ENCODE measurements around the gene TMEM165. TPM values are rescaled to one million over a fixed set of nuclear protein-coding genes. Genes with fewer than 3 reads are reported as not detected.

Gene TMEM165
- total RNA-seq, 6 experiments from 2014 or later: 93.9 to 111 (median 96.2) TPM

Other genes starting within 250 kb of the TMEM165 start
- 10 to 100 TPM; 11.0 to 17.1 (median 12.2) TPM for gene SRD5A3, start 49.7 kb upstream of the TMEM165 start, total RNA-seq (2021; fragmentation: NEBNext Ultra II Directional; extraction: Animal tissue kit (Norgen Biotek cat#: 25700))
- gene CLOCK, start 151.0 kb downstream of the TMEM165 start, total RNA-seq (2021; fragmentation: NEBNext Ultra II Directional; extraction: Animal tissue kit (Norgen Biotek cat#: 25700)): 10 to 100 TPM; 33.8 to 41.6 (median 37.1) TPM
- not detected for gene PDCL2, start 196.3 kb downstream of the TMEM165 start, total RNA-seq (2021; fragmentation: NEBNext Ultra II Directional; extraction: Animal tissue kit (Norgen Biotek cat#: 25700))
- gene NMU, start 240.3 kb downstream of the TMEM165 start, total RNA-seq (2021; fragmentation: NEBNext Ultra II Directional; extraction: Animal tissue kit (Norgen Biotek cat#: 25700)): not detected

Data from HFFc6 (cell line).